ENCODE data around the gene ALDH1A1. TPM values are rescaled to one million over a fixed set of nuclear protein-coding genes. Genes with fewer than 3 reads are reported as not detected.

ALDH1A1 gene
- total and polyA plus RNA-seq, 2 of the 8 experiments (the other 6 are each of a cell fraction or from before 2014, with no cell fraction given): 0.50 to 0.82 TPM

DNA sequence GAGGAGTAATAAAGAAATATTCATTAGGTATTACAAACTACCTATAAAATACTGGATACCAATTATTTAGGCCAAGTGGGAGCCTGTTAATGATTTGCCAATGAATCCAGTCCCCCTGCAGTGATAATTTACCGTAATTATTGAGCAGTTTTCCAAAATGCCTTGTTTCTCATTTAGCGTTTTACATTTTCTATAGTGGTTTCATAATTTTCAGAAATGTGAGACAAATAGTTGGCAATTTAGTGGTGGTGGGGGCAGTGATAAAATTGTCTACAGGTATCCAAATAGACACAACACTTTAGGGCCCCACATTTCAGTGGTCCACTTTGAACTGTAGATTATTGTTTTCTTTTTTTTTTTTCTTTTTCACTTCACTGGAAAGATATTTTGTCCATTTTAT, 27.3 kb upstream of the ALDH1A1 start:
- H3K4me2 ChIP-seq (ENCODE audit: insufficient read depth in 1 of 2, low read depth in 2 of 2, low read length in 2 of 2): no peak overlapping the region
- TF ChIP-seq FOSL1 (IDR thresholded peaks at IDR 0.05; ENCODE audit: insufficient read depth, low read depth, low read length) (no peak), CTBP2 (IDR thresholded peaks at IDR 0.05; ENCODE audit: borderline replicate concordance, insufficient read depth, insufficient read length, low read length) (no peak), CEBPB (IDR thresholded peaks at IDR 0.05; ENCODE audit: low read depth, low read length) (no peak), SP1 (IDR thresholded peaks at IDR 0.05; ENCODE audit: low read depth, low read length) (no peak), GABPA (IDR thresholded peaks at IDR 0.05; ENCODE audit: borderline replicate concordance, insufficient read depth, low read length) (no peak), RBBP5 (IDR thresholded peaks at IDR 0.05; ENCODE audit: borderline replicate concordance, low read depth, low read length) (no peak), KDM1A (IDR thresholded peaks at IDR 0.05; ENCODE audit: borderline replicate concordance, low read length) (no peak), CREB1 (IDR thresholded peaks at IDR 0.05) (no peak), SIX5 (IDR thresholded peaks at IDR 0.05; ENCODE audit: low read depth, low read length) (no peak)
- TF ChIP-seq, protein P1, sequence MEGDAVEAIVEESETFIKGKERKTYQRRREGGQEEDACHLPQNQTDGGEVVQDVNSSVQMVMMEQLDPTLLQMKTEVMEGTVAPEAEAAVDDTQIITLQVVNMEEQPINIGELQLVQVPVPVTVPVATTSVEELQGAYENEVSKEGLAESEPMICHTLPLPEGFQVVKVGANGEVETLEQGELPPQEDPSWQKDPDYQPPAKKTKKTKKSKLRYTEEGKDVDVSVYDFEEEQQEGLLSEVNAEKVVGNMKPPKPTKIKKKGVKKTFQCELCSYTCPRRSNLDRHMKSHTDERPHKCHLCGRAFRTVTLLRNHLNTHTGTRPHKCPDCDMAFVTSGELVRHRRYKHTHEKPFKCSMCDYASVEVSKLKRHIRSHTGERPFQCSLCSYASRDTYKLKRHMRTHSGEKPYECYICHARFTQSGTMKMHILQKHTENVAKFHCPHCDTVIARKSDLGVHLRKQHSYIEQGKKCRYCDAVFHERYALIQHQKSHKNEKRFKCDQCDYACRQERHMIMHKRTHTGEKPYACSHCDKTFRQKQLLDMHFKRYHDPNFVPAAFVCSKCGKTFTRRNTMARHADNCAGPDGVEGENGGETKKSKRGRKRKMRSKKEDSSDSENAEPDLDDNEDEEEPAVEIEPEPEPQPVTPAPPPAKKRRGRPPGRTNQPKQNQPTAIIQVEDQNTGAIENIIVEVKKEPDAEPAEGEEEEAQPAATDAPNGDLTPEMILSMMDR (IDR thresholded peaks at IDR 0.05; ENCODE audit: control extremely low read depth in 1 of 3, insufficient read depth in 1 of 3, low read depth in 1 of 3, low read length in 3 of 3): no peak

More for the DNA sequence above, 27.3 kb upstream of the ALDH1A1 start:
- Histone ChIP-seq H2AK5ac (ENCODE audit: low read depth, low read length) (no peak overlapping the region), H2BK120ac (replicated peaks; ENCODE audit: low read depth, low read length) (no peak overlapping the region), H4K20me1 (replicated peaks in 1 of 2; ENCODE audit: control insufficient read depth in 1 of 2, insufficient read depth in 2 of 2, low read length in 2 of 2) (no peaks in the 10 kb centered on the region), H3K4me3 (ENCODE audit: extremely low read depth in 1 of 4, insufficient read depth in 2 of 4, low read depth in 3 of 4, low read length in 4 of 4) (no peak overlapping the region), H2BK20ac (ENCODE audit: low read length) (no peak overlapping the region), H3K14ac (ENCODE audit: insufficient read length) (no peak overlapping the region), H3K27ac (ENCODE audit: low read depth, low read length) (no peak overlapping the region), H3K56ac (replicated peaks; ENCODE audit: insufficient read length, low read depth, low read length) (no peak overlapping the region), H3K4me1 (replicated peaks in 1 of 4; ENCODE audit: control insufficient read depth in 3 of 4, insufficient read depth in 4 of 4, low read length in 3 of 4) (no peaks in the 10 kb centered on the region; a peak in 1 of 7 replicates), H3K4ac (replicated peaks; ENCODE audit: insufficient read length, low read depth, low read length) (no peak overlapping the region), H3K79me1 (ENCODE audit: low read depth, low read length) (no peaks in the 10 kb centered on the region), H2BK15ac (ENCODE audit: low read length) (no peak overlapping the region), H2BK5ac (ENCODE audit: low read depth, low read length) (no peak overlapping the region), H3K23me2 (ENCODE audit: low read depth, low read length) (no peaks in the 10 kb centered on the region), H3K9ac (replicated peaks in 1 of 4; ENCODE audit: extremely low read depth in 1 of 4, low read depth in 3 of 4, low read length in 3 of 4) (no peak overlapping the region), H3K9me3 (ENCODE audit: insufficient read depth in 2 of 2, low read depth in 1 of 2, low read length in 1 of 2) (no peaks in the 10 kb centered on the region), H3K36me3 (ENCODE audit: control insufficient read depth in 2 of 4, insufficient read depth in 4 of 4, low read length in 3 of 4) (no peaks in the 10 kb centered on the region), H4K5ac (ENCODE audit: insufficient read length, low read depth, low read length) (no peak overlapping the region), H3K18ac (ENCODE audit: extremely low read depth, low read length) (no peak overlapping the region), H3K79me2 (ENCODE audit: control insufficient read depth in 1 of 2, insufficient read depth in 2 of 2, low read length in 2 of 2) (no peaks in the 10 kb centered on the region), H3K23ac (ENCODE audit: insufficient read length) (no peak overlapping the region), H4K91ac (replicated peaks; ENCODE audit: insufficient read length, low read length) (no peak overlapping the region), H4K8ac (ENCODE audit: extremely low read depth, insufficient read depth, low read length) (no peak overlapping the region), H2BK12ac (ENCODE audit: low read depth, low read length) (no peak overlapping the region), H2AFZ (ENCODE audit: low read length) (no peak overlapping the region), H3K27me3 (replicated peaks in 1 of 4; ENCODE audit: control insufficient read depth in 3 of 4, extremely low read depth in 1 of 4, insufficient read depth in 3 of 4, low read length in 3 of 4) (no peaks in the 10 kb centered on the region)
- 95% methylated on average over 2 of the region's 2 CpGs; no CpG with 5 or more reads in 1 of the 2 experiments for WGBS, 2 experiments (ENCODE audit: extremely low coverage in 1 of 2, insufficient coverage in 1 of 2, insufficient read length in 1 of 2, insufficient replicate concordance in 2 of 2, low coverage in 1 of 2, low lambda C conversion rate in 2 of 2, missing lambda C conversion rate in 1 of 2)
- no peak for DNase-seq (ENCODE audit: low read depth in 1 of 2, low spot score in 2 of 2)
- ChIA-PET POLR2A (ENCODE audit: partially characterized antibody) (no interaction called here), CTCF (ENCODE audit: partially characterized antibody) (no interaction called here)
- no peak for FAIRE-seq

Data from H1 (cell line).